Stimulated activated CD8-positive, alpha-beta memory T cell treated with anti-CD3 and anti-CD28 coated beads, Interleukin-4, amount 100 ng/mL, for 4 hours (primary cell): ENCODE measurements around the gene CLSTN2.

Experiments
- DNase-seq, 2 donors: peaks; one replicate each; pipeline ENCODE4 v3.0.0-alpha.2; 2020; ENCODE audit warnings: low read depth in 2 of 2, low spot score in 1 of 2

CLSTN2 gene

DNA sequence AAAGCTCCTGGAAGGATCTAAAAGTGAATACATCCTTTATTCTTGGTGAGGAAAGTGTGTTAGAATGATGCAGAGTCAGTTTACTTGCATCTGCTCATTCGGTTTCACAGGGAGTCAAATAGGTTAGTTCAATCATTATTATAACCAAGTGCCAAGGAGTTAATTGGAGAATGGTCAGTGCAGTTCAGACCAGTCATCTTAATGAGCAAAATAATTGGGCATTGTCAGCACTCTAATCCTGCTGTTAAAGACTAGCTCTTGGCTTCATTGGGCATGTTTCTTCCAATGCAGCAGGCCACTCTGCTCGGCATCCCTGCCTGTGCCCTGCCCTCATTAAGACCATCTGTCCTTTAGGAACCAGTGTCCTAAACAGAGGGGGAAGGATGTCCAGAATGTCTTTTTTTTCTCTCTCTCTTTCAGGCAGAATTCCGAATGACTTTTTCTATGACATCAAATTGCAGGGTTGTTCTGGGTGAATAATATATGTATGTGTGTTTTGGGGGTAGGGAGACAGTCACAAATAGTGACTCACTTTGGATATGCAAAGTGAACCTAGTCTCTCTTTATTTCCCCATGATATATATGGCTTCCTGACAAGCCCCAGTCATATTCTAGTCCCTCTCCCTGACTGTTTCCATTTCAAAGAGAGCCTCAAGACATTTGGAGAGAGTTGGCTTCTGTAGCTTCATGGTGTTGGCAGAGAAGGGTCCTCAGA, 537.5 kb downstream of the CLSTN2 start:
- no peak for DNase-seq

DNA sequence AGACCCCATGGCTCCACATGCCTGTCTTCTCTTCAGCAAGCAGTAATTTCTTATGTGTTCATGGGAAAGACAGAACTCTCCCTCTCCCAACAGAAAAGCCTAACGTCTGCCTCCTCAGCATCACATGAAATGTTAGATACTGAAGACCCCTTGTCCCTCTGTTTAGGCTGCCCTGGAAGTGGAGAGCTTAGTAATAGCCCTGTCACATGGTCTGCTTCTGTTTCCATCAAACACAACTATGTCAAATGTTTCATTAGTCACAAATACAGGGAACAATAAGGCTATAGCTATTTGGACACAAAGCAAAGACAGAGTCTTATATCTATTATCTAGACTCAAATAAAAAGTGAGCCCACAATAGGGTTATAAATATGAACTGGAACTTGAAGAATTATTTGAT, 552.6 kb downstream of the CLSTN2 start:
- no peak for DNase-seq

DNA sequence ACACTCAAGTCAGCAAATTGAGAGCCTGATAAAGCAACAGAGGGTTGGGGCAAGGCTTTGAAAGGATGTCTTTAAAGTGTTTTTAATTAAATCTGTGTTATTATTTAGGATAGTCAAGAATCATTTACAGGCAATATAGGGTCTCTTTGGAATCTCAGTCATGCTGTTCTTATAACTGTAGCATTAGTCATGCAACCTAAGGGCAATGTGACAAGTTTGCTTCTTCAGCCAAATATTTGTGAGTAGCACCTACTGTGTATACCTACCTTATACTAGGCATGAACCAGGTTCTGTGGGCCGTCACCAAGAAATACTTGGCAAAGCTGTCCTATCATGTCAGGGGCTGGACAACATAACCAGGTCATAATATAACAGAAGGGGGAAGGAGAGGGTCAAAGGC, 558.3 kb downstream of the CLSTN2 start:
- no peak for DNase-seq

DNA sequence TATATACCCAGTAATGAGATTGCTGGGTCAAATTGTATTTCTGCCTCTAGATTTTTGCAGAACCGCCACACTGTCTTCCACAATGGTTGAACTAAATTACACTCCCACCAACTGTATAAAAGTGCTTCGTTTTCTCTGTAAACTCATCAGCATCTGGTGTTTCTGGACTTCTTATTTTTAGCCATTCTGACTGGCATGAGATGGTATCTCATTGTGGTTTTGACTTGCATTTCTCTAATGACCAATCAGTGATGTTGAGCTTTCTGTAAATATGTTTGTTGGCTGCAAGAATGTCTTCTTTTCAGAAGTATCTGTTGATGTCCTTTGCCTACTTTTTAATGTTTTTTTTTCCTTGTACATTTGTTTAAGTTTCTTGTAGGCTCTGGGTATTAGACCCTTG, 560.0 kb downstream of the CLSTN2 start:
- no peak for DNase-seq

DNA sequence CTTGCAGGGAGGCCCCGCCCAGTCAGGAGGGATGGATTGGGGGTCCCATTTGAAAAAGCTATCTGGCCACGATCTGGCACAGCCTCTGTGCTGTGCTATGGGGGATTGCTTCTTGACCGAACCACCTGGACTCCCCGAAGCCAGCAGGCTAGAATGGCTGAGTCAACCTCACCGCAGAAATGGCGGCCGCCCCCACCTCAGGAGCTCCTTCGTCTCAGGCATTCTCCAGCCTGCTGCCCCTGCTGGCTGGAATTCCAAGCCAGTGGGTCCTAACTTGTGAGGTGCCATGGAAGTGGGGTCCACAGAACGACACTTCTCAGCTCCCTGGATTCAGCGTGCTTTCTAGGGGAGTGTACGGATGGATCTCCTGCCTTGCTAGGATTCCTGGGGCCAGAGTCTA, 562.3 kb downstream of the CLSTN2 start:
- DNase-seq: no peak

DNA sequence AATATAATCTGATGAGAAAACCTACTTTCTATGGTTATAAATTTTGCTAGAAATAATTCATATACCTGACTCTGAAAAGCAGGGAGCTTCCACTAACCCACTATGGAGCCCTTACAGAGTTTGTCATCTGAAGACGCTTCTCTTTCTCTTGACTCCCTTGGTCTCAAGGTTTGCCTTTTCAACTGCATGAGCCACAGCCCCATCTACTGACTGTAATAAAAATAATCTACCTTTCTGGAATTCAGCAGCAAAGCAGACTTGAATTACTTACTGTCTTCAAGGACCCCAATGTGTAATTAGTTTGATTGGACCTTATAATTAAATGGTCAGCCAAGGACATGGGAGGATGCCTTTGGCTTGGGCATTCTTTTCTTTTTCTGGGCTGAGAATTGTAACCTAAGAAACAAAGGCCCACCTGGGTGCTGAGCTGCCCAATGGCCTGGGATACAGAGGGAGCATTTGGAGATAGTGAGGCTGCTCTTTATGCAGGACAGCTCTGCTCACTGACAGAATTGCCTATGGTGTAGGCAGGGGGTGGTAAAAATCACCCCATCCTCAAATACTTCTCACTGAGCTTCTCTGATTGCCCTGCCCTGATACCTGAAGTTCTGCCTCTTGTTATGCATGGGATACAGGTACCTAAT, 564.3 kb downstream of the CLSTN2 start:
- DNase-seq: no peak

DNA sequence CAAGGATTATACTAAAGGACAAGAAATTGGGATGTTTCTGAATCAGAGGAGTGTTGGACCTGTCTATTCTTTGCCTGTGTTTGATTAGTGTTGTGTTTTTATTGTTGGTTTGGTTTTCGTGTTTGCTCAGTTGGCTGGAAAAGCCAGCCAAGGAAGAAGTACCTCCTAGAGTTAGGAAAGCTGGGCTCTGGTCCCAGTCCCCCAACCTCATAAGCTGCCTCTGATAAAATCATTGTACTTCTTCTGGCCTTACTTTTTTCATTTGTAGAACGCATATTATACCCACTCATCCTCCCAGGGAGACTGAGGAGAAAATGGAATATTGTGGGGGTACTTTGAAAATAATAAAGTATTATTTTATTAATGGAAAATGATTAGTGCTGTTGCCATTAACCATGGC, 565.5 kb downstream of the CLSTN2 start:
- DNase-seq: no peak

DNA sequence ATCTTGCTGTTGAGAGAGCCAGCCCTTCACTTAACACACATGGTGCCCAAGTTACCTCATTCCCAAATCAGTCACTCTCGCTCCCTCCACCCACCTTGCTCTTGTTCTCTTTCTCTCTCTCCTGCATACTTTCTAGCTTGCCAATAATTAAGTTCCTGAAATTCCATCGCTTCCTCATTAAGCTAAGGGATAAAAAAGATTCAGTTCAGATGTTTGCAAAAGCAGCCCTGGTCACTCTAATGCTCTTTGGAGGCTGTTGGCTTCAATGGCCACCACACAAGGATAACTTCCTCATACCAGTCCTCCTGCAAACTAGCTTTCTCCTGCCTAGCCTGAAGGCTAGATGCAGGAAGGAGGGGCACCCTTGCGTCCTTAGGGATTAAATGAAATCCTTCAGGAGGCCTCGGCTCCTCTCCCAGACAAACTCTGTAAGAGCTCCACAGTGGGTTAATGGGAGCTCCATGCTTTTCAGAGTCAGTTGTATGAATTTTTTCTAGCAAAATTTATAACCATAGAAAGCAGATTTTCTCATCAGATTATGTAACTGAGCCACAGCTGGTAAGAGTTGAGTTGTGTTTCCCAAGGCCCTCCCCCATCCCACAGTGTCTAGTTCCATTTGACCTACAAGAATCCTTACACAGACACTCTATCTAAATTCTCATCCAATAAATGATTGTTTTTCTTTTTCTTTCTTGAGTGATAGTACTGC, 566.2 kb downstream of the CLSTN2 start:
- no peak for DNase-seq

DNA sequence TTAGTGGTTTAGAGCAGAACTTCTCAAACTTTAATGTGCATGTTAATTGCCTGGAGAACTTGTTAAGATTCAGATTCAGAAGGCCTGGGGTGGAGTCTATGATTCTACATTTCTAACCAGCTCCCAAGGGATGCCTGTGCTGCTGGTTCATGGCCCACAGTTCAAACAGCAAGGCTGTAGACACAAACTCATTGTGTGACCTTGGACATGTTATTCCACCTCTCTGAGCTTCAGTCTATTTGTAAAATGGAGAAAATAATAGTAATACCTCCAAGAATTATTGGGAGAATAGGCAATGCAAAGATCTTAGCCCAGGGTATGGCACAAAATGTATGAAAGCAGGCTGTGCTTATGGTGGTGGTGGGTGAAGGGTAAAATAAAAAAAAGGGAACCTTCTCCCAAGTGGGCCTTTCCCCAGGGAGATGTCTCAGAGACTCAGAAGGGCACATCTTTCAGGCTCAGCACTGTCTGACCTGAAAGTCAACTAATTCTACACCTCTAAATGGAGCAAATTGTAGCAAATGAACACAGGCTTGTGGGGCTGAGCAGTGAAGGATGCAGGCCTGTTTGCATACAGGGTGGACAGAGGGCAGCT, 566.9 kb downstream of the CLSTN2 start:
- DNase-seq: no peak

DNA sequence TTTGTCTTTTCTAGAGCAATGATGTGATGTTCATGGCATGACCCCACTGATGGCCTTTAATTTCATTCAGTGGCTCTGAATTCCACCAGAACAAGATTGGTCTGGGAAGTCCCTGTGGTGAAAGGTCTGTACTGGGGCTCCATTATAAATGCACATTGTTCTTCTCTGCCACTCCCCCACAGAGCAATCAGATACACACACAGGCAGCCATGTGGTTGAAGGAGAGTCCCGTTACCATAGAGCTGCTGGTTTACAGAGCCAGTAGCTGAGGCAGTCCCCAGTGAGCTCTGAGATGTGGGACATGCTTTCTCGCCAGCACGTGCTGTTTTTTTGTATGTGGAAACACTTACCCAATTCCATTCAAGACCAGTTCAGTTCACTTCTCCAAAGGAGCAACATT, 570.2 kb downstream of the CLSTN2 start:
- no peak for DNase-seq

DNA sequence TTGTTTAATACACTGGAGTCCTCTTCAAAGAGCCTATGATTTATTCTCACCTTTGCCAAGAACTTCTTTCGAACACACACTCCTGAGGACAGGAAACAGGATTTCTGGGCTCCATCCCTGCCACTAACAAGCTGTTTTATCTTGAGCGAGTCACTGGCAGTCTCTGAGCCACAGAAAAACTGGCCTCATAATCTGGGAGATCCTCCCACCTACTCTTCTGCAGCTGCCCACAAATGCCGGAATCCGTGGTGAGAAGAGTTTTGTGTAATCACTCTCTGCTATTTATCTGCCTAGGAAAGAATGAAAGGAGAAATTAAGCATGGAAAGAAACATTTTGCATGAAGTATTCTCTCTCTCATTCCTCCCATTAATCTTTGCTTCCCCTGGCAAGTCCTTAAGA, 570.9 kb downstream of the CLSTN2 start:
- no peak for DNase-seq

DNA sequence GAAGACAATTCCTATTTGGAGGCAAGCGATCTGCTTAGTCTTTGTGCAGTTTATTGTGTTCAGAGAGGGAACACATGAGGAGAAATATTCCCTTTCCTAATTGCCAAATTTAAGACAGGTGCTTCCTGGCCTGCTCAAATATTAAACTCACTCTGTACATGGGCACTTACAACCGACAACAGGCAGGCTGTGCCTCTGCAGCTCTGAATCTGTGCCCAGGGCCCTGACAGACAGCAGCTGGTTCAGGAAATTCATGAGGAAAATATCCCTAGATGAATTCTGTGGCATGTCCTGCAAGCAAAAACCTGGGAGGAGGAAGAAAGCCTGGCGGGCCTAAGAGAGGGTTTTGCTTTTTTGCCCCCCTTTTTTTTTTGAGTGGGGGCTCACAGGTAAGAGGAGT, 573.6 kb downstream of the CLSTN2 start:
- no peak for DNase-seq

DNA sequence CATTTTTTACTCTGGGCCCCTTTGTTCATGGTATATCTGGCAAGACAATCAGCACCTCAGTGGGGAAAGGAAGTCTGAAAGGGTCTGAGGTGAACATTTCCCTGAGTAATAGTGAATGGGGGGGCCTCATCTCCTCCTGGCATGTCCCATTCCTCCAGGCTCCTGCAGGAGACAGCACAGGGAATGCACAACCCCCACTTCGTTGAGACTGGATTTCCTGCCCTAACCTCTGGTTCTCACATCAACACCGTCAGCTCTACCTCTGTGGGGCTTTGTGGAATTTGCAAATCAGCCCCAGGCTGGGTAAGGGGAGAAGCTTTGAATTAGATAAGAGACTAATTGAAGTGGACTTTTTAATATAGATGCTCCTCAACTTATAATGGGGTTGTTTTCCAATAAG, 574.5 kb downstream of the CLSTN2 start:
- DNase-seq: no peak

DNA sequence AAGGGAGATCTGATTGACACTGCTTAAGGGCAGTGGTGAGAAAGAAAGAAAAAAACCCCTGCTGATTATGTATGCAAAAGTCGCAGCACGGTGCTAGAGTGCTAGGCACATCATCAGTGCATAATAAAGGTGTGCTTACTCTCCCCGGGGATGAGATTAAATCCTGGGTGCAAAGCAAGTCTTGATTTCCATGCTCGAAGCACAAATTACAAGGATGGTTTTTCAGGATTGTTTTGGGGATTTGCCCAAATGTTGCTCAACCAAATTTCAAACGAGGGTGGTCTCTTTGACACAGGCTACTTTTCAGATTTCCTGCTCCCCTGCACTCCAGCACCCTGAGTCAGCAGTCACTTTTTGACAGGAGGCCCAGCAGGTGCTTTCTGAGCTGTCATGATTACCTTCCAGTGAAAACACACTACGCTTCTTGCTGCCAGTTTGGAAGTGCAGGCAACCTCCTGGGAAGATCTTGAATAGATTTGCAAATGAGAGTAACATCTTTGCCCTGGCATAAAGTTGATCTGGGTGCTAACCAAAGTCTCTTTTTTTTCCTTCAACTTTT, 575.4 kb downstream of the CLSTN2 start:
- no peak for DNase-seq

DNA sequence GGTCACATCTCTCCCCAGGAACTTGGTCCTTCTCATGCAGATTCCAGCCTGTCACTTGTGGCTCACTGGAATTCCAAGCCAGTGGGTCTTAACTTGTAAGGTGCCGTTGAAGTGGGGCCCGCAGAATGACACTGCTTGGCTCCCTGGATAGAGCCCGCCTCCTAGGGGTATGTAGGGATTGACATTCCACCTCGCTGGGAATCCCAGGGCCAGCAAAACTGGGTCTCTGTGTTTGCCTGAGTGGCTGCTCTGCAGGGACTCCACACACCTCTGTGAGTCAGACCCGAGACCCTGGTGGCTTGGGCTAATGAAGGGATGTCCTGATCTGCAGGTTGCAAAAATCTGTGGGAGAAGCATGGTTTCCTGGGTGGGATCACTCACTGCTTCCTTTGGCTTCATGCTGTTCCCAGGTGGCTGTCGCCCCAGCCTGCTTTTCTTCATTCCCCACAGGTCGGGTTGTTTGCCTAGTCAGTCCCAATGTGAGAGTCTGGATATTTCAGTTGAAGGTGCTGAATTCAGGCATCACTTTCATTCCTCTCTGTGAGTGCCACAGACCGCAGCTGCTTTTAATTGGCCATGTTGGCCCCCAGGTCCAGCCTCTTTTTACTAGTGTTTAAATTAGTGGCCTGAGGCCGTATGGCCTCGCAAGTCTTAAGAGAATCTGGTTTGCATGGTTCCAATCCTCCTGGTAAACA, 586.9 kb downstream of the CLSTN2 start:
- no peak for DNase-seq

DNA sequence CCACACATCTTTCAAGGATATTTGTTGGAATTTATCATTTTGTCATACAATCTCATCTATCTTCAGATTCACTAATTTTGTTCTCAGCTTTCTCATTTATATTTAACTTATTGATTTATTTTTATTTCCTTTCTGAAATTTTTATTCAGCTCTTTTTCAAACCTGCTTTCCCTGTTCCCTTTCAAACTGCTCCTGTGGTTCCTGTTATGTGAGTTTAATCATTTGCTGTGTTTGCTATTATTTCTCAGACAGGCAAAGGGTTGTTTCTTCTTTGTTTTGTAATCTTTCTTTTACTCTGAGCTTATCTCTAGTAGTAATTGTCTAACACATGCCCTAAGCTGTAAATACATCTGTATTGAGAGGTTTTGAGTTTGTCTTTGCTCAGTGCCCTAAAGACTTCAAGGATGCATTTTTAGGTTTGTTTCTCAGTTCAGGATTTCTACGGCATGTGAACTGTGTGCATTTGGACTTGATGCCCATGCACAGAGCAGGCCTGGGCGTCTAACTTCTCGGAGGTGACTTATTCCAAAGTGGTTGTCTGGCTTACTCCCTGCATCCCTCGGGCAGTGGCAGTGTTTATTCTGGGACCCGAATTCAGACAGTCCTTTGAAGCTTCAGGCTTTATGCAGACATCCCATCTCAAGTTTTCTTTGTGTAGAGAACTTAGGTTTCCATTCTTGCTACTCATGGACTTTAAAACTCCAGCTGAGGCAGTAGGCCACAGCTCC, 587.8 kb downstream of the CLSTN2 start:
- DNase-seq: no peak

DNA sequence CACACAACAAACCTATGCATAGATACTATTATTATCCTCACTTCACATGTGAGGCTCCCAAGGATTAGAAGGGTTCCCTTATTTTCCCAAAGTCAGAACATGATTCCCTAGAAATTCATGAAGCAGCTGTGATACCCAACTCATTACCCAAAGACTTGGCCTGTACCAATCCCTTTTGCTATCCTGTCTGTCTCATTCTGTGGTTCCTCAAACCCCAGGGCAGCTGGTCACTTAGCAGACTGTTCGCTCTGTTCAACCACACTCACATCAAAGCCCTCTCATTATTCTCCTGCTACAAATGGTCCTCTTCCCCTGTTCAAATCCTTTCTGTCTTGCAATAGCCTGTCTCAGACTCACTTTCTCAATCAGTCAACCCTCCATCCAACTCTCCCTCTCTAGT, 588.6 kb downstream of the CLSTN2 start:
- no peak for DNase-seq

DNA sequence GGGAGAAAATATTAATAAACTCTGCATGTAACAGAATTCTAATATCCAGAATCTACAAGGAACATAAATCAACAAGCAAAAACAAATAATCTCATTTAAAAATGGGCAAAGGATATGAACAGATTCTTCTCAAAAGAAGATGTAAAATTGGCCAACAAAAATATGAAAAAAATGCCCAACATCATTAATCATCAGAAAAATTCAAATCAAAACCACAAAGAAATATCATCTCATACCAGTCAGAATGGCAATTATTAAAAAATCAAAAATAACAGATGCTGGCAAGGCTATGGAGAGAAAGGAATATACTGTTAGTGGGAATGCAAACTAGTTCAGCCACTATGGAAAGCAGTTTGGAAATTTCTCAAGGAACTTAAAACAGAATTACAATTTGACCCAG, 592.2 kb downstream of the CLSTN2 start:
- no peak for DNase-seq

DNA sequence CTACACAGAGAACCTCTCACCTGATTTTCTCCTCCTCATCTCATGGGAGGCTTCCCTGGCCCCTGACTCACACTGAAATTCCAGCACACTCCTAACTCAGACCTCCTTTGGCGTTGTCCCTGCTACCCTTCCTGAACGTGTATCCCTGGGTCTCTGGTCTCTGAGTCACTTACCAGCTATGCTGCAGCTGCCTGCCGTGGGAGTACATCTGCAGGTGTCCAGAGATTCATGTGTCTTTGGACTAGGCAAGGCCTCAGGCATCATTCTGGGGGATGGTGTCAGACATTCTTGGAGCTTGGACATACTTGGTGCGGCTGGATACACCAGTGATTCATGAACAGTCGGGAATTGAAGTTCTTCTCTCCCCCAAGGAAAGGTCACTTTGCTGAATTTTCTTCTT, 594.1 kb downstream of the CLSTN2 start:
- no peak for DNase-seq

DNA sequence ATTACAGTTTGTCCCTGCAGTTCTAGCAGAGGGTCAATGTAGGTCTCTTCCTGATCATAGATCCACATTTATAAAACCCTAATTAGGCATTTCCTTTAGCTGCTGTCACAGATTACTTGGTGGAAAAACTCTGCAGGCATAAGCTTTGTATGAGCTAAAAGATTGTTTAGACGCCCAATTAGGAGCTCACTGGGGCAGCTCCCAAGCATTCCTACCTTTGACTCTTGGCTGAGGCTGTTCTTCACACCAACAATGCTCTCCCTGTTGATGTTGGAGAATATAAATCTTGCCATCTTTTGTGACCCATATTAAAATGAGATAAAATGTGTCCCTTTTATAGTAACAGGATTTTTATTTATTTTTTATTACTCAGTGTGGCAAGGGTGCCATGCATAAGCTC, 594.6 kb downstream of the CLSTN2 start:
- no peak for DNase-seq

DNA sequence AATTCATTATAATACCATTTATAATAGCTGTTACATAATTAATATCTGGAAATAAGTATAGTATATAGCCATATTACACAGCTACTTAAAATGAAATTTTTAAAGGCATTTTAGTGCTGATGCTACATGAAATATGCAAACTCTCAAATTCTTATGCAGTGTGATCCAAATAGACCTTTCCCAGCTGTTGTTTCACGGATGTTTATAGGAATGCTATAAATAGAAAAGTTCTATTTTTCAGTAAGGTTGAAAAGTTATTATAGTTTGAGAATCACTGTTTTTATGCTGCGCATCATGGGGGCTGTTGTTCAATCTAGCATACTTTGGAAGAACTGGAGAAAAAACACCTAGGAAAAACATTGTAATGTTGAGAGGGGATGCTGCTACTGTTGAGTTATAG, 595.1 kb downstream of the CLSTN2 start:
- no peak for DNase-seq
